Osteoblast (primary cell): ENCODE data around the gene BRD7. TPM values are rescaled to one million over a fixed set of nuclear protein-coding genes. Genes with fewer than 3 reads are reported as not detected.
A peak's percentile ranks its signal among the peaks of the same experiment; 100 is the strongest.

Source experiments
- DNase-seq: peaks from one replicate; pipeline ENCODE4 v3.0.0; 2011; ENCODE audit warnings: low spot score, mixed read lengths; ENCODE audit not compliant: insufficient read length; ENCODE audit errors: missing footprints
- H2AFZ ChIP-seq: 2 replicates; pipeline ENCODE4 v1.6.0; 2011; ENCODE audit warnings: mild to moderate bottlenecking, low read length
- H3K27ac ChIP-seq: 2 replicates; pipeline ENCODE4 v1.5.1; 2011; ENCODE audit warnings: mild to moderate bottlenecking, low read depth, low read length, moderate library complexity
- H3K27me3 ChIP-seq: 2 replicates; pipeline ENCODE4 v1.6.0; 2012; ENCODE audit warnings: mild to moderate bottlenecking, control low read depth, inconsistent platforms, low read length, moderate library complexity; ENCODE audit not compliant: insufficient read depth
- H3K36me3 ChIP-seq: 2 replicates; pipeline ENCODE4 v1.5.1; 2011; ENCODE audit warnings: mild to moderate bottlenecking, low read length, control low read depth, moderate library complexity; ENCODE audit not compliant: insufficient read depth
- H3K4me1 ChIP-seq: 2 replicates; pipeline ENCODE4 v1.5.1; 2011; ENCODE audit warnings: mild to moderate bottlenecking, low read length, control low read depth, moderate library complexity; ENCODE audit not compliant: insufficient read depth
- H3K4me2 ChIP-seq: 2 replicates; pipeline ENCODE4 v1.6.0; 2011; ENCODE audit warnings: mild to moderate bottlenecking, low read length; ENCODE audit not compliant: insufficient read depth
- H3K4me3 ChIP-seq: fragments of 200-600 bp; sonication (generic); 3 replicates; pipeline ENCODE4 v1.5.1; 2012; ENCODE audit warnings: mild to moderate bottlenecking, low read length, inconsistent platforms; ENCODE audit not compliant: insufficient read depth
- H3K79me2 ChIP-seq: 2 replicates; pipeline ENCODE4 v1.6.0; 2012; ENCODE audit warnings: mild to moderate bottlenecking, low read length, control low read depth, inconsistent platforms; ENCODE audit not compliant: insufficient read depth
- H3K9me3 ChIP-seq: 2 replicates; pipeline ENCODE4 v1.5.1; 2011; ENCODE audit warnings: low read depth, low read length, control low read depth
- H4K20me1 ChIP-seq: 2 replicates; pipeline ENCODE4 v1.6.0; 2012; ENCODE audit warnings: mild to moderate bottlenecking, low read length, control low read depth; ENCODE audit not compliant: insufficient read depth
- total RNA-seq: library from RNA; depleted of rRNA; stranded (reverse); fragments of >200 nt; gene quantifications from 2 replicates; pipeline ENCODE4 v1.2.3, GENCODE V29; 2012
- TF ChIP-seq, protein P1 (sequence below): IDR thresholded peaks from 2 replicates; pipeline ENCODE4 v1.5.1; 2011; ENCODE audit warnings: mild to moderate bottlenecking, low read depth, low read length, moderate library complexity; ENCODE audit errors: extremely low read depth

Gene BRD7
- total RNA-seq, 1 donor: 22.8 TPM

- Histone ChIP-seq H3K9me3 (no peaks in the 10 kb centered on the region), H3K79me2 (no peaks in the 10 kb centered on the region), H3K36me3 (no peaks in the 10 kb centered on the region), H3K4me2 (no peak overlapping the region), H3K27ac (no peak overlapping the region), H4K20me1 (no peaks in the 10 kb centered on the region), H3K4me3 (no peak overlapping the region), H3K27me3 (no peaks in the 10 kb centered on the region), H2AFZ (no peak overlapping the region), H3K4me1 (peaks cover 9% of the 10 kb centered on the region)
- TF ChIP-seq, protein P1, sequence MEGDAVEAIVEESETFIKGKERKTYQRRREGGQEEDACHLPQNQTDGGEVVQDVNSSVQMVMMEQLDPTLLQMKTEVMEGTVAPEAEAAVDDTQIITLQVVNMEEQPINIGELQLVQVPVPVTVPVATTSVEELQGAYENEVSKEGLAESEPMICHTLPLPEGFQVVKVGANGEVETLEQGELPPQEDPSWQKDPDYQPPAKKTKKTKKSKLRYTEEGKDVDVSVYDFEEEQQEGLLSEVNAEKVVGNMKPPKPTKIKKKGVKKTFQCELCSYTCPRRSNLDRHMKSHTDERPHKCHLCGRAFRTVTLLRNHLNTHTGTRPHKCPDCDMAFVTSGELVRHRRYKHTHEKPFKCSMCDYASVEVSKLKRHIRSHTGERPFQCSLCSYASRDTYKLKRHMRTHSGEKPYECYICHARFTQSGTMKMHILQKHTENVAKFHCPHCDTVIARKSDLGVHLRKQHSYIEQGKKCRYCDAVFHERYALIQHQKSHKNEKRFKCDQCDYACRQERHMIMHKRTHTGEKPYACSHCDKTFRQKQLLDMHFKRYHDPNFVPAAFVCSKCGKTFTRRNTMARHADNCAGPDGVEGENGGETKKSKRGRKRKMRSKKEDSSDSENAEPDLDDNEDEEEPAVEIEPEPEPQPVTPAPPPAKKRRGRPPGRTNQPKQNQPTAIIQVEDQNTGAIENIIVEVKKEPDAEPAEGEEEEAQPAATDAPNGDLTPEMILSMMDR: no peak
- DNase-seq: no peak
Observed at GRCh38 chr16:50373780-50374179, 5.0 kb upstream of the BRD7 start.

DNA sequence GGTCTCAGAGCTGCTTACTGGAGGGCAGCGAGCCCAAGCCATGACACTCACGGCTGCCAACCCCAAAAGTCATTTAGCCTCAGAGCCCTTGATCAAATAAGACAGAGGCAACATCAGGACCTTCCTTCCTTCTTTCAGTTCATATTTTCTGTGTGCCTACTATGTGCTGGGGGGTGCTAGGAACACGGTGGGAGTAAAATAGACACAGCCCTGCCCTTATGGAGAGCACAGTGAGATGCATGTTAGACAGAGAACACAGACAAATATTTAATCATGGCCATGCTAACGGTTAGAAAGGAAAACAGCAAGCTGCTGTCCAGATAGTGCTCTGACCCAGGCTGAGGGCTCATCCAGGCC is 4.5 kb upstream of the BRD7 start:
- no peaks in the 10 kb centered on the region for H3K9me3 ChIP-seq
- H3K79me2 ChIP-seq: peaks cover 2% of the 10 kb centered on the region
- H3K27me3 ChIP-seq: no peaks in the 10 kb centered on the region
- H3K4me1 ChIP-seq: peaks cover 9% of the 10 kb centered on the region
- TF ChIP-seq, protein P1: no peak
- H2AFZ ChIP-seq: peak overlapping the region; percentile 79
- no peak for DNase-seq
- no peak overlapping the region for H3K4me2 ChIP-seq
- no peak overlapping the region for H3K27ac ChIP-seq
- H3K4me3 ChIP-seq: no peak overlapping the region
- no peaks in the 10 kb centered on the region for H3K36me3 ChIP-seq
- H4K20me1 ChIP-seq: no peaks in the 10 kb centered on the region

- H2AFZ ChIP-seq: peak overlapping the region; percentile 79
Observed at GRCh38 chr16:50372611-50373344, 4.0 kb upstream of the BRD7 start.

GRCh38 chr16:50371936-50372595 is 3.3 kb upstream of the BRD7 start:
- H3K4me3 ChIP-seq: no peak overlapping the region
- TF ChIP-seq, protein P1: peak; percentile 31
- H3K4me1 ChIP-seq: peaks cover 16% of the 10 kb centered on the region
- H3K79me2 ChIP-seq: peaks cover 15% of the 10 kb centered on the region
- H4K20me1 ChIP-seq: peaks cover 10% of the 10 kb centered on the region
- no peaks in the 10 kb centered on the region for H3K36me3 ChIP-seq
- no peak overlapping the region for H3K4me2 ChIP-seq
- no peak overlapping the region for H3K27ac ChIP-seq
- H3K9me3 ChIP-seq: no peaks in the 10 kb centered on the region
- DNase-seq: no peak
- no peaks in the 10 kb centered on the region for H3K27me3 ChIP-seq
- no peak overlapping the region for H2AFZ ChIP-seq

More at GRCh38 chr16:50372611-50373344, 4.0 kb upstream of the BRD7 start:
- DNase-seq: peak; percentile 87
- Histone ChIP-seq H3K27ac (no peak overlapping the region), H4K20me1 (peaks cover 3% of the 10 kb centered on the region), H3K9me3 (no peaks in the 10 kb centered on the region), H3K36me3 (no peaks in the 10 kb centered on the region), H3K27me3 (no peaks in the 10 kb centered on the region), H3K4me2 (no peak overlapping the region), H3K79me2 (peaks cover 8% of the 10 kb centered on the region), H3K4me3 (no peak overlapping the region), H3K4me1 (peaks cover 10% of the 10 kb centered on the region)
- TF ChIP-seq, protein P1: no peak
